NCI-H524 (cell line): ENCODE results near the gene CFL2.
"Not testable (repeated sequence)": the region's sequence is repeated elsewhere in the genome, so short reads cannot be mapped to it uniquely, and the experiment has no call there.

Experiments used
- DNase-seq, 2 experiments: peaks; one replicate each; lab custom pipeline; 2025; lab: John Stamatoyannopoulos, UW

CFL2 gene

DNA sequence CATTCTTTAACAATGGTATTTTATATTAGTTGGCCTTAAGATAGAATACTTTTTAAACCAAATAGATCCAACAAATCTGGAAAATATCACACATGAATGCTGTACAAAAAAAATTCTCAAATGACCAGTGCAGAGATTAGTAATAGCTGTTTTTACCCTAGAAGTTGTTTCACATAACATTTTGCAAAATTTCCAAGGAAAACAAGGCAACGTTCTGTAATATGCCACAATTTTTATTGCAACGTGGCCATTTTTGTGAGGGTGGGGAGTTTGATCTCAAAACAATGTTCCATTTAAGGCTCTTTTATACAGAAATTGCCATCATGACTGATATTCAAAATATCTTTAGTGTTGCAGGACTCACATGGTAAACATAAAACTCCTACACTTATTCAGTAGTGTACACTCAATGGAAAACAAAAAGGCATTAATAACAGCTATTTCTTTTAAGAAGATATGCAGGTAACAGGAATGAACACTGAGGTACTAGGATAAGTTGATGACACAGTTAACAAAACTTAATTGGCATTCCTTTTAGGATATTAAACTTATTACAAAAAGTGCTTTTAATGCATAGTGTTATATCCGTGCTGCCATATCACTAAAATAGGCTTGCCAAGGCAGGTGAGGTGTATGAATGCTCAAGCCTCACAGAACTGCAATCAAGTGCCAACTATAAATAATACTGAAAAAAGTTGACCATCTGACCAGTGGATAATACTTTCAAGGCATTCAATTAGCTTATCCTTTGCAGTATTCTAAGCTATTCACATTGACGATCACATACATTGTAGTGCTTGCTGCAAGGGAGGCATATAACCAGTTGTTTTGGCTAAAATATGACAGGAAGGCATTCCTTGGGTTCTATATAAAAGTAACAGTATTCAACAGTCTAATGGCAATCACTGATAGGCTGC, 2.3 kb downstream of the CFL2 start:
- DNase-seq: peak in 1 of 2 experiments; percentile 47

DNA sequence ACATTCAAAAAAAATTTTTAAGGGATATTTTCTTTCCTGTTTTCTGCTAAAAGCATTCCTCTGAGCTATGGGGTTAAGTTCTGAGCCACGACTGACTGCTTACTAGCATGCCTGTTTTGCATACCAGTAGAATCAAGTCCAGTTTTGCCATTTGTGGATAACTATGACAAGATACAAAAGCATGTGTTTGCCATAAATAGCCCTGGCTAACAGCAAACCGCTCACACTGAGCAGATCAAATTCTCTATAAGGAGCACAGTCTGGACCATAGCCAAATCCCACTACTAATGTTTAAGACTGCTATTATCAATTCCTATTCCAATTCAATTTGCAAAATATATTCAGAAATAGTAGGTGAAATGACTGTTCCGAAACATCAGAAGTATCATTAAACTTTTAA, 3.2 kb downstream of the CFL2 start:
- DNase-seq: peak; percentile 73 to 92

DNA sequence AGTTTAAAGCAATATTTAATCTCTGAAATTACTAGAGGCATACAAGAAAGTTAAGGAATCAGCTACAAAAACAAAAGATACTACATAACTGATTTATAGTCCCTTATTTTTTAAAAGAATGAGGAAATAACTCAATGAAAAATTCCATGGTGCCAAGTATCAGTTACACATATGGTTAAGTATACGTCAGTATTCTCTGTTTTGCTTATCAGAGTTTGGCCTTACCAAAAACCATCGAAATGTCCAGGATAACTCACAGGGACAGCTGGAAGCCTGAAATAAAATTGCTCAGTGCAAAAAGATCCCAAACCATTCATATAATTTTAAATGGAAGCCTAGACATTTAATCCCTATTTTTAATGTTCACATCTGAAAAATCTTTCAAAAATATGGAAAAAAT, 3.6 kb downstream of the CFL2 start:
- no peak for DNase-seq

DNA sequence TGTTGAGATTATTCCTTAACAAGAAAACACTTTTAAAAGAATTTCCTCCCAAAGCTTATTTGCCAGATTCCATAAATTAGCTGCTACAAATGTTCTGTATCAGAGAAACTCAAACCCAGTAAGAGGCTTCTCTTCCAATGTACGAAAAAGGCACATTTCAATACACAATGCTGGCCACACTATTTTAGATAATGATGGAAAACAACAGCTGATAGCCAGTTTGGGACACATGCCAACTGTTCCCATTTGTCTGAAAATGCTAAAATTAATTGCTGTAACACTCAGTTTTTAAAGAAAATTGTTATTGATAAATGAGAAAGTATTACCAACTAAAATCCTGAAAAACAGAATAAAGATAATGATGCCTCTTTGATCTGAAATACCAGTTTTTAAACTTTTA, 4.4 kb downstream of the CFL2 start:
- peak in 1 of 2 experiments; percentile 26 for DNase-seq

DNA sequence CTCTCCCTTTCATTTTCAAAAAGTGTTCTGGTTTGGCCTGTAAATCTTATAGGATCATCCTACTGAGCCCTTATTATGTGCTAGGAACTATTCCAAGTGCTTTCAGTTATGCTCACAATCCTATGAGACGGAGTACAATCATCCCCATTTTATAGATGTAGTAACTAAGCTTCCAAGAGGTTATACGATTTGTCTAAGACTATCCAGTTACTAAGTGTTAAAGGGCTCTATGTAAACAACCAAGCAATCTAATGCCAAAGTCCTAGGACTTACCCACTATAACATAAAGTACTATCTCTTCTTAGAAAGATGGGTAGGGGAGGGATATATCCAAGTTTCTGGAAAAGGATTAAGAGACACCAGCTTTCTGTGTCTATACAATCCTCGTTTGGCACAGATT, 6.7 kb downstream of the CFL2 start:
- DNase-seq: no peak

DNA sequence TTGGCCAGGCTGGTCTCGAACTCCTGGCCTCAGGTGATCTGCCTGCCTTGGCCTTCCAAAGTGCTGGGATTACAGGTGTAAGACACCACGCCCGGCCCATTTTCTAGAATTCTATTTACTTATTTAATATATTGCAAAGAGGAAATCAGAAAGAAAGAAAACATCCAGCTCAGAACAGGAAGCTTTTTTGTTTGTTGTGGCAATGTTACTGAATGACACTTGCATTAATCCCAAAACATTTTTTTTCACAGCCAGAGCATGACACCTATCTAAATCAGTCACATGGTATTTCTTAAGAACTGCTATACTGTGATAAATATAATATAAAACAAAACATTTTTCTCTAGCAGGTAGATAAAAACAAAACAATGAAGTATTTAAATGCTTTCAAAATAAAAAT, 12.6 kb downstream of the CFL2 start:
- no peak for DNase-seq

DNA sequence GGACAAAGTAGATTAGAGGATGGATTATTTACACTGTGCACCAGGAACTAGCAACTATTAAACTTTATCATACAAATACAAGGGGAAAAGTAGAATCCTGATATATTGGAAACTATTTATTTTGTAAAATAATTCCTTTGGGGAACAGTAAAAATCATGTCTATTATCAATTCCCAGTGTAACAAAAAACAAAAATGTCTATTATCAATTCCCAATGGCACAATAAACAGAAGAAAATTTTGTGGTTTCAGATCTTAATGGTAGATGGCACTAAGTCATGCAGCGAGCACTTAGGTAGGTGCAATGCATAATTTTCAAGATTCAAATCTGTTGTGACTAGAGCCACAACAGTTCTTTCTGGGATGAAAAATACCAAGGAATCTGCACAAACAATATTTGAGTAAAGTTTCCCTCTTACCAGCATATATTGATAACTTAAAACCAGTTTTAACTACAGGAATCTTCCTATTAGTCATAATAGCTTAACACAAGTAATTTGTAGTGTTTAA, 13.7 kb downstream of the CFL2 start:
- peak in 1 of 2 experiments; percentile 35 for DNase-seq

DNA sequence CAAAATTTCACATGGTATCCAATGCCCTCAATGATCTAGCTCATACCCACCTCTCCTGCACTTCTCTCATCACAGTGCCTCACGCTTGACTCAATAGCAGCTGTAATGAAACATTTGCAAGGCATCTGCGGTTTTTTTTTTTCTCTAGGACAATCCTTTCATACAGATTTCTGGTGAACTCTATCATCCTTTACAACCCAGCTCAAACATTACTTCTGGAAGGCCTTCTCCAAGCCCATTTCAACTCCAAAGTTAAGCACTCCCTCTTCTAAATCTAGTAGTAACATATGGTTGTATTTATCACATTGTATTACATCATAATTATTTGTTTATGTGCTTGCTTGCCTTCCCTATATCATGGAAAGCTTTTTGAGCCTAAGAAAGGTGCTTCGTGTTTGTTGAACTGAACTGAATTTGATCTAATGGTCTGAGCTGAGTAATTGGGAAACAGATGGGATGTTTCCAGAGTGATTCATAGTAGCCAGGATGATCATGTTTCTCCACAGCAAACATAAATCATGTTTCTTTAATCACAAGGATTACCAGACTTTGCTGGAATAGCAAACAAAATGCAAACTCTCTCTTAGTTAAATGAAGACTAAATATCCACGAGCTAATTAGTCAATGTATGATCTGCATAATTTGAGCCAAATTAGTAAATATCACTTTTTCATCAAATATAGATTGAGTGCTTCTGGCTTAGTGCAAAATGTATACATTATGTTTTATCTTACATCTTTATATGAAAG, 14.3 kb downstream of the CFL2 start:
- peak; percentile 90 to 97 for DNase-seq

DNA sequence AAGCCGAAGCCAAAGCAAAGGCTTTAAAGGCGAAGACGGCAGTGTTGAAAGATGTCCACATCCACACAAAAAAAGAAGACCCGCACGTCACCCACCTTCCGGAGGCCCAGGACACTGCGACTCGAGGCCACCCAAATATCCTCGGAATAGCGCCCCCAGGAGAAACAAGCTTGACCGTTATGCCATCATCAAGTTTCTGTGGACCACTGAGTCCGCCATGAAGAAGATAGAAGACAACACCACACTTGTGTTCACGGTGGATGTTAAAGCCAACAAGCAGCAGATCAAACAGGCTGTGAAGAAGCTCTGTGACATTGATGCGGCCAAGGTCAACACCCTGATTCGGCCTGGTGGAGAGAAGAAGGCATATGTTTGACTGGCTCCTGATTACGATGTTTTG, 20.2 kb downstream of the CFL2 start:
- not testable (repeated sequence) for DNase-seq

DNA sequence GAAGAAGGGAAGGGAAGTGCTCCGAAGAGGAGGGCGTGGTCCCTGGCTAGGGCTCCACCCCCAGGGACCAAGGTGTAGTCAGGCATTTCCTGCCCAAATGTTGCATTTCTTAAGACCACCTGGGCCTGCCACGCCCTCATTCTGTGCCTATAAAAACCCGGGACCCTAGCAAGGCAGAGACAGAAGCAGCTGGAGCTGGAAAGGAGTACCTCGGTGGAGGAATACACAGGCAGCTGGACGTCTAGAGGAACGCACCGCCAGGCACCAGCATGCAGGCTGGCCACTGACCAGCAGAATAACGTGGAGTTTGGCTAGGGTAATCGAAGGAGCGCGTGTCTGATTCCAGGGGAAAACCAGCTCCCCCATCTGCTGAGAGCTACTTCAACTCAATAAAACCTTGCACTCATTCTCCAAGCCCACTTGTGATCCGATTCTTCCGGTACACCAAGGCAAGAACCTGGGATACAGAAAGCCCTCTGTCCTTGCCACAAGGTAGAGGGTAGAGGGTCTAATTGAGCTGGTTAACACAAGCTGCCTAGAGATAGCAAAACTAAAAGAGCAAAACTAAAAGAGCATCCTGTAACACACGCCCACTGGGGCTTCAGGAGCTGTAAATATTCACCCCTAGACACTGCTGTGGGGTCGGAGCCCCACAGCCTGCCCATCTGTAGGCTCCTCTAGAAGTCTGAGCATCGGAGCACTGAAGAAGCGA, 21.0 kb downstream of the CFL2 start:
- DNase-seq: peak; percentile 66 to 85

DNA sequence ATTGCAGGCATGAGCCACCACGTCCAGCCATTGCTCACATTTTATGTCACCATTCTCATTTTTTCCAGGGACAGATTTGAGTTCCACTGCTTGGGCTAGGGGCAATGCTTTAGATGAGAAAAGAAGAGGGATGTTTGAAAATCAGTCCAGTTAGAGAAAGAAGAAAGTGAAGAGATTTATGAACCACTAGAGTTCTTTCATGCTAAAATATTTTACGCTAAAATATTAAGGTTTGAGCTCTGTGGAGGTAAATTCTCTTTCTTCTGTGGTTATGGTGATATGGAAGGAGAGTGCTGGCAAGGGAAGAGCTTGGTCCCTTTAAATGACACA, 21.5 kb downstream of the CFL2 start:
- no peak for DNase-seq

DNA sequence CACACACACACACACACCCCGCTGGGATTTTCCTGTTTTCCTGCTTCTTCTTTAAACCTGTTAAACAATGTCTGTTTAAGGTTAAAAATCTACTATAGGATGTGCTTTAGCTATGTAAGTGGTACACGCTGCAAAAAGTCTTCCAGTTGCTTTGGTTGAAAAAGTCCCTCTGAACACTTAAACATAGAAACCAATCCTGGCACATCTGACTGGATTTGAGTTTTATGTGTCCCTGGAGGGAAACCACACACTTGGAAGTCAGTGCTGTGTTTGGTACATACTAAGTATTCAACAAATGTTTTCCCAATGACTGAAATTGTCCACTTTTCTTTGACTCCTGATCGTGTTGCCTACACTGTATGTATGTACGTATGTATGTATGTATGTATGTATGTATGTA, 22.0 kb downstream of the CFL2 start:
- DNase-seq: no peak

DNA sequence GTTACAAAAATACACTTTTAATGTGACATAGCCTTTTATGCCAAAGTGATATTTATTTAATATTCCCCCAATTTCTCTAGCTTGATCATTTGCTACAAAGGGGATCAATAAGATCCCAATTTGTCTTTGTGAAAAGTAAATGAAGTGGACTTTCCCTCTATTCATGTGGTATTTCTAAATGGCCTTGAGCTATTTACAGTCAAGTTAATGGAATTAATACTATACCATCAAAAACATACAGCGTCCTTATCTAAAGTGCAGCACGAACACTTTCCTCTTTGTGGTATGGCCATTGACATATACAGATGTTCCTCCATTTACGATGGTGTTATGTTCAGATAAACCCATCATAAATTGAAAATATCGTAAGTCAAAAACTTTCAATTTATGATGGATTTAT, 23.2 kb downstream of the CFL2 start:
- DNase-seq: no peak

DNA sequence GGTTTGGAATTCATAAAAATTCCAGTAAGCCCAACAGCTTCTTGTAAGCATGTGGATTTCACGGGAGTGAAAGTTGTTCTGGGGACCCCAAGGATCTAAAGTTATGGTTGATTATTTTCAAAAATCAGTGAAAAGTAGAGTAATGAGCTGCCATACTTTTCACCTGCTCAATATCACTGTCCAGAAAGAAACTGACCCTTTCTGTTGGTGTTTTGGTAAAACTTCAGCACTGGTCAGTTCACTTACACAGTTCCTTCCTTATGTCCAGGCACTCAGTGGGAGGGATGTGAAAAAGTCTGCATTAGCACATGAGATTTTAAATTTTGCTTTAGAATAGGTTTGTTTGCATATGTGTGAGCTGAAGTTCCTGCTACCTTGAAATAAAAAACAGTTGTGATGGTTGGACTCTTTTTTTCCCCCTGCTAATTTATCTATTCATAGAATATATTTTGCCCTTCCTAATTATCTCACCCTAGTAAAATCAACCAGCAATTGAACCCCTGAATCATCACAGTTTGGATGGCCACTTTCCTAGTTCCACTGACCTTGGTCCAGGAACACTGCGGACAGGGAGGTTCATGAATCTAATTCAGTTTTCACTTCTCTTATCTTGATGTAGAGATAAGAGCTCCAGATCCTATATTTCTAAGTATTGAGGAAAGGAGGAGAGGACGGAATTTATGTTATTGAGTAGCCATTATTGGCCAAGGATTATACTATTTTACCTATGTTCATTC, 25.8 kb downstream of the CFL2 start:
- no peak for DNase-seq

DNA sequence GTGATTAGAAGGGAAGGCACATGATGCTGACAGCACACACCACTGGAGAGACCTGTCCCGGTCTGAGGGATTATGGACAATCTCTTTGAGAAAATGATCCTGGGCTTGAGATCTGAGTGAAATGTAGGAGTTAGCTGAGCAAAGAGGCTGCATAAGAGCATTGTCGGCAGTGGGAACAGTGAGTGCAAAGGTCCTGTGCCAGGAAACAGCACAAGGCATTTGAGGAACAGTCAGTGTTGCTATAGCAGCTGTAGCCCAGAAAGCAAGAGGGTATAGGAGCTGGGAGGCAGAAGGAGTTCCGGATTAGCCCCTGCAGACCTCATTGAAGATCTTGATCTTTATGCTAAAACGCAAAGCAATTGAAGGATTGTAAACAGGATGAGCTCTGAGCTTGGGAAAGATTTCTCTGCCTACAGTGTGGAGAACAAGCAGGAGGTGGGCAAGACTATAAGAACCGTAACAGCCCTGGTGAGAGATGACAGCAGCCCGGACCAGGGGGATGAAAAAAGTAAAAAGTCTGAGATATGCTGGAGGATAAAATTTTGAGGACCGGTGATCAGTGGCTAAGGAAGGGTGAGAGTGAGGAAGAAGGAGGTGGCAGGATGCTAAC, 28.5 kb downstream of the CFL2 start:
- peak; percentile 57 to 87 for DNase-seq

DNA sequence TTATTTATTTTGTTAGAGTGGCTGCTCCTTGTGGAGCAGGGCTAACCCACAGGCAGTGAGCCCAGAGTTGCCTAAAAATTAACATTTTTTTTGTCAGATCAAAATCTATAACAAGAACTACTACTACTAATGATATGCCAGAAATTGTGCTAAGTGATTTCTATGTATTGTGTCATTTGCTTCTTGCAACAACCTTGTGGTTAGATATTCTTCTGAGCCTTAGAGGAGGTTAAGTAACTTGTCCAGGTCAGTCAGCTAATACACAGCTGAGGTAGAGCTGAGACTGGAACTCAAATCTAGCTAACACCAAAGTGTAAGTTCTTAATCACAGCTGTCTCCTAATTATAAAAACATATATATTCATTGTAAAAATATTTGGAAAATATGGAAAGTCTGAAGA, 29.8 kb downstream of the CFL2 start:
- DNase-seq: no peak

DNA sequence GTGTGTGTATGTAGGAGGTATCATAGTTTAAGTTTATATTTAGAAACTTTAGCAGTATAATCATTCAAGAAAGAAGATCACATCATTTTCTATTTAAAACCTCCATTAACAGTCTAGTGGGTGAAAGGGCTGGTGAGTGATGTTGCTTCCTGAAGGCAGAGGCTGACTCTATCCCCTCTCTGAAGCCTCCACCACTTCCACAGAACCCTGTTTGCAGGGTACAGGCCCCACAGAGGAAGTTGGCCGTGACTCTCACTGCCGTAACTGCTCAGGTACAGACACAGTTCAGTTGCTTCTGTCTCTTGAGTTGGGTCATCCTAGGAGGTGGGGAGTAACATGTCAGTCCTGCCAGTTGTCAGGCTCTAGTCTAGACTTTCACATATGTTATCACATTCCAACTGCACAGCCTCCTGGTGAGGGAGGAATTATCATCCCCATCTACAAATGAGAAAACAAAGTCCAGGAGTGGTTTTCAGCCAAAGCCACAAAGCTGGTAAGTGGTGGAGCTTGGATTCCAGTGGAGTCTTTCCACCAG, 31.5 kb downstream of the CFL2 start:
- no peak for DNase-seq

DNA sequence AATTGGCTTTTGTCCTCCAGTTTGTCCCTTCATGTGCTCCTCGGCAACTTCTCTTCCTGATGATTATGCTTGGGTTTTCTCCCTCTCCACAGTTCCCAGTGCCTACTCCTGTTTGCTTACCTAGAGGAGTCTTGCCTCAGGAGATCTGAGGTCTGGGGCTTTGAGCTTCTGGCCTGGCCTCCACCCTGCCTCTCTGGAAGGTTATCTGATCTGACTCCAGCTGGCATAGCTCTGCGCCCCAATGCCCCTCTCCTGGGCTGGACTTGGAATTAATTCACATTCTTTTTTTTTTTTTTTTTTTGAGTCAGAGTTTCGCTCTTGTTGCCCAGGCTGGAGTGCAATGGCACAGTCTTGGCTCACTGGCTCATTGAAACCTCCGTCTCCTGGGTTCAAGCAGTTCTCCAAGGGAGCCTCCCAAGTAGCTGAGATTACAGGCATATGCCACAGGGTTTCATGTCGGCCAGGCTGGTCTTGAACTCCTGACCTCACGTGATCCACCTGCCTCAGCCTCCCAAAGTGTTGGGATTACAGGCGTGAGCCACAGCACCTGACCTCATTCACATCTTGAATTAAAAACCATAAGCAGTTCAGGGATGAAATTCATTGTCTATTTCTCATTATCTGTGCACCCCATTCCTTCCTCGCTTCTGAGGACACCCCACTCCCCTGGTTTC, 33.5 kb downstream of the CFL2 start:
- DNase-seq: peak; percentile 38 to 69

DNA sequence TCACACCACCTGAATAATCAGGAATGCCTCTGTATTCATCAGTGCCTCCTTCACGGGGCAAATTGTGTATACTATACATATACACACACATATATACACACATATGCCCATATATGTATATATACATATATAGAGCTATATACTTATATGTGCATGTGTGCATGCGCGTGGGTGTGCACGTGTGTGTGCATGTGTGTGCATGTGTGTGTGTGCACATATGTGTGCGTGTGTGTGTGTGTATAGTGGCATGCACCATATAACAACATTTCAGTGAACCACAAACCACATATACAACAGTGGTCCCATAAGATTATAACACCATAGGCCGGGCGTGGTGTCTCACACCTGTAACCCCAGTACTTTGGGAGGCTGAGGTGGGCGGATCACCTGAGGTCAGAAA, 35.7 kb downstream of the CFL2 start:
- no peak for DNase-seq

DNA sequence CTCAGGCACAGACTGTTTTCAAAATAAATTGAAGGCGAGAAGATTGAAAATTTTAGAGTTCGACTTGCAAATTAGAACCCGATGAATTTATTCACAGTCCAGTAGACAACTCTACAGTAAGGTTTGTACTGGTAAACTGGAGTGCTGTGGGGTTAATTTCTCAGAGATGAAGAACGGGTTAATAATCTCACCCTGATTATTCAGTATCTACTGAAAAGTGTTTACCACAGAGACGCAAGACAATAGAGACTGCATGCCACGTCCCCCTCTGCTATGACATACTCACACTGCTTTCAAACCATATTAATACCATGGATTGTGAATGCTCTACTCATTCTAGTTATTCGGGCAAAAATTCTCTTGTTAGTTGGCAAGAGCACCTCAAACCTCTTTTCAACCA, 36.1 kb downstream of the CFL2 start:
- DNase-seq: no peak
